HG03045 (cell line): ENCODE measurements around the gene KRTAP4-4.
"Not testable (repeated sequence)": the region's sequence is repeated elsewhere in the genome, so short reads cannot be mapped to it uniquely, and the experiment has no call there.

ENCODE experiments used
- ATAC-seq: cut with Tn5 transposase; IDR thresholded peaks from one replicate; pipeline ENCODE4 v1.9.1; 2021; ENCODE audit warnings: mild to moderate bottlenecking, moderate library complexity; ENCODE audit not compliant: unreplicated experiment

KRTAP4-4 gene

DNA sequence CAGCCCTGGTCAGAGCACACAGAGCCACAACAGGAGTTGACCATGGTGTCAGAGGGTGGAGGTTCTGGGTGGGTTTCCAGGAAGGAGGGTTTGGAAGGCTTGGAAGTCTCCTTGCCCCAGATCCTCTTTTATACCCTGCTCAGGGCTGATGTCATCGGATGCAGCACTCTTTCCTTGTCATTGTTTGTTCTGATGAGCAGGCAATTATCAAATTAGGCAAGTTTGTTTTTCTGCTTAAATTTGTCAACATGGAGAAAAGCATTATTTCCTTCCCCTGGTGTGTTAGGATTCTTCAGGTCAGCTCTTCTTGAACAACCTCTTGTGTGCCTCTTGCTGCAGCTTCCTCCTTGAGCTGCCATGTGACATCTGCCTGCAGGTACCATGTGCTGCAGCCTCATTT, at the start of gene KRTAP4-4:
KRTAP4-4 (minus strand) TSS at position 101 of the 400 bp plus-strand sequence; CDS start at position 44, 57 bp downstream.
- ATAC-seq = no peak

DNA sequence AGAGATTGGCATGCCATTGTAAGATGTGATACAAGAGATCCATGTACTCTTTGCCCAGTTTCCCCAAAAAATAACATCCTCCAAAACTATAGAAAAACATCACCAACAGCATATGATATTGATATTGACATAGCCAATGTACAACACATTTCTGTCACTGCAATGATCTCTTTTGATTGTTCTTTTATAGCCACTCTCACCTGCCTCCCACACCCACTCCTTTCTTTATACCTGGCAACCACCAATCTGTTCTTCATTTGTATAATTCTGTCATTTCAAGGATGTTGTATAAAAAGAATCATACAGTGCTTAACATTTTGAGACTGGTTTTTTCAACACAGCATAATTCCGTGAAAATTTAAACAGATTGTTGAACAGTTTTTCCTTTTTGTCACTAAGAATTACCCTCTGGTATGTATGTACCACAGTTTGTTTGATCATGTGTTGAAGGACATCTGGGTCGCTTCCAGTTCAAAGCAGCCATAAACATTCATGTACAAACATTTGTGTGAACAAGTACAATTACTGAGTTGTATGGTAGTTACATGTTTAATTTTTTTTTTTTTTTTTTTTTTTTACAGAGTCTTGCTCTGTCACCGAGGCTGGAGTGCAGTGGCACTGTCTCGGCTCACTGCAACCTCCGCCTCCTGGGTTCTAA, 39.0 kb upstream of the KRTAP4-4 start:
- no peak for ATAC-seq

DNA sequence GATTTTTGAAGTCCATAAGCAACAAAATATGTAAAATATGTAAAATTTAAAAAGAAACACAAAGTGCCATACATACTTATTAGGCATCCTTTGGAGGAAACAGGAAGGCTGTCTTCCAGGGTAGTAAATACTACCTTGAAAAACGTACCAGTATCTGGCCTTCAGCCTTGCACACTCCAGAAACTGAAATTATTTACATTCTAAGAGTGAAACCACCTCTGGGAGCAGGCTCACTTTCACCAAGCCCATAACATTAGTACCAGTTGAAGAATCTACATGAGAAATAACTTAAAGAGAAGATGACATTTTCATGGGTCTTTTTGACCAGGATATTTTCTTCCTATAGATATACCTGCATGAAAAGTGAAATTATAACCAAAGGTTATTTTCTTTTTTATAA, 35.5 kb upstream of the KRTAP4-4 start:
- ATAC-seq = no peak

DNA sequence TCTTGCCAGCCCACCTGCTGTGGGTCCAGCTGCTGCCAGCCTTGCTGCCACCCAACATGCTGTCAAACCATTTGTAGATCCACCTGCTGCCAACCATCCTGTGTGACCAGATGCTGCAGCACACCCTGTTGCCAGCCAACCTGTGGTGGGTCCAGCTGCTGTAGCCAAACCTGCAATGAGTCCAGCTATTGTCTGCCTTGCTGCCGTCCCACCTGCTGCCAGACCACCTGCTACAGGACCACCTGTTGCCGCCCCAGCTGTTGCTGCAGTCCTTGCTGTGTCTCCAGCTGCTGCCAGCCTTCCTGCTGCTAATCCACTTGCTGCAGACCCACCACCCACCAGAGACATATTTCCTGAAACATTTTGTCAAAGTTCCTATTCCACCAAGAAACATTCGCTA, 29.8 kb upstream of the KRTAP4-4 start:
- ATAC-seq = no peak

DNA sequence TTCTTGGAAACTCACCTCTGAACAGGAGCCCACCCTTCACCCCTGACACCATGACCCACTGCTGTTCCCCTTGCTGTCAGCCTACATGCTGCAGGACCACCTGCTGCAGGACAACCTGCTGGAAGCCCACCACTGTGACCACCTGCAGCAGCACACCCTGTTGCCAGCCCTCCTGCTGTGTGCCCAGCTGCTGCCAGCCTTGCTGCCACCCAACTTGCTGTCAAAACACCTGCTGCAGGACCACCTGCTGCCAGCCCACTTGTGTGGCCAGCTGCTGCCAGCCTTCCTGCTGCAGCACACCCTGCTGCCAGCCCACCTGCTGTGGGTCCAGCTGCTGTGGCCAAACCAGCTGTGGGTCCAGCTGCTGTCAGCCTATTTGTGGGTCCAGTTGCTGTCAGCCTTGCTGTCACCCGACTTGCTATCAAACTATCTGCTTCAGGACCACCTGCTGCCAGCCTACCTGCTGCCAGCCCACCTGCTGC, 29.3 kb upstream of the KRTAP4-4 start, which contains the start of gene KRTAP9-1:
KRTAP9-1 (plus strand) TSS at position 51 of the 482 bp plus-strand sequence; CDS start at position 51, 0 bp downstream.
- ATAC-seq = not testable (repeated sequence)

DNA sequence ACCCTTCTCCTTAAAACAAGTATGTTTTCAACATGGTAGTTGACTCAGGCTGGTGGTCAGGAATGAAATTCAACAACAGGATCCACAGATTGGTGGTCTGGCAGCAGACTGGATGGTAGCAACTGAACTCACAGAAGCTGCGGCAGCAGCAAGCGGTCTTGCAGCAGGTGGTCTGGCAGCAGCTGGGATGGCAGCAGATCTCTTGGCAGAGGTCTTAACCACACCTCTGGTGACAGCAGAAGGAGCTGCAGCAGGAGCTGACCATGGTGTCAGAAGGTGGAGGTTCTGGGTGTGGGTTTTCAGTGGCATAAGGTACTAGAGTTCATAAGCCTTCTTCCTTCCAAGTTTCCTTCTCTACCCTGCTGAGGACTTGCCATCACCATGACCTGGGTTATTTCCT, 26.3 kb upstream of the KRTAP4-4 start:
- no peak for ATAC-seq

DNA sequence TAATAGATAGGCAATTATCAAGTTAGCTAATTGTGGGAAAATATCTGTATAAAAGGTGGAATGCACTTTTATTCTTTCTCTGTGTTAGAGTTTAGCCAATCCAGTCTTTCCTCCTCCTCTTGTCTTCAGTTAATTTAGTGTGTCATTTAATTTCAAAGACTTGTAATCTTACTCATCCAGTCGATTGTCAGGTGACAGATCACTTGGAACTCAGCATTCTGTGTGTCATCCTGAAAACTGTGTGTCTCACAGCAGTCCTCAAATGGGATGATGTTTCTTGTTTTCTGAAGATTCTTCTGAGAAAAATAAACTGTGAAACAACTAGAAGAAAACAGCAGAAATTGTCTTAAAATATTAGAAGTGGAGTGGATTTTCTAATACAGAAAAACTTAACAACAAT, 24.5 kb upstream of the KRTAP4-4 start:
- no peak for ATAC-seq

DNA sequence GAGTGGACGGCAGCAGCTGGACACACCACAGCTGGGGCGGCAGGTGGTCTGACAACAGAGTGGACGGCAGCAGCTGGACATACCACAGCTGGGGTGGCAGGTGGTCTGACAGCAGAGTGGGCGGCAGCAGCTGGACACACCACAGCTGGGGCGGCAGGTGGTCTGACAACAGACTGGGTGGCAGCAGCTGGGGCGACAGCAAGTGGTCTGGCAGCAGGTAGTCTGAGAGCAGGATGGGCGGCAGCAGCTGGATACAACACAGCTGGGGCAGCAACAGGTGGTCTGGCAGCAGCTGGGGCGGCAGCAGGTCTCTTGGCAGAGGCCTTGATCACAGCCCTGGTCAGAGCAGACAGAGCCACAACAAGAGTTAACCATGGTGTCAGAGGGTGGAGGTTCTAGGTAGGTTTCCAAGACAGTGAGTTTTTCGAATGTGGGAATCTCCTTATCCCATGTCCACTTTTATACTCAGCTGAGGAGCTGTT, 24.0 kb upstream of the KRTAP4-4 start, which contains the start of gene KRTAP4-1:
KRTAP4-1 (minus strand) TSS at position 432 of the 482 bp plus-strand sequence; CDS start at position 375, 57 bp downstream.
- ATAC-seq = no peak

DNA sequence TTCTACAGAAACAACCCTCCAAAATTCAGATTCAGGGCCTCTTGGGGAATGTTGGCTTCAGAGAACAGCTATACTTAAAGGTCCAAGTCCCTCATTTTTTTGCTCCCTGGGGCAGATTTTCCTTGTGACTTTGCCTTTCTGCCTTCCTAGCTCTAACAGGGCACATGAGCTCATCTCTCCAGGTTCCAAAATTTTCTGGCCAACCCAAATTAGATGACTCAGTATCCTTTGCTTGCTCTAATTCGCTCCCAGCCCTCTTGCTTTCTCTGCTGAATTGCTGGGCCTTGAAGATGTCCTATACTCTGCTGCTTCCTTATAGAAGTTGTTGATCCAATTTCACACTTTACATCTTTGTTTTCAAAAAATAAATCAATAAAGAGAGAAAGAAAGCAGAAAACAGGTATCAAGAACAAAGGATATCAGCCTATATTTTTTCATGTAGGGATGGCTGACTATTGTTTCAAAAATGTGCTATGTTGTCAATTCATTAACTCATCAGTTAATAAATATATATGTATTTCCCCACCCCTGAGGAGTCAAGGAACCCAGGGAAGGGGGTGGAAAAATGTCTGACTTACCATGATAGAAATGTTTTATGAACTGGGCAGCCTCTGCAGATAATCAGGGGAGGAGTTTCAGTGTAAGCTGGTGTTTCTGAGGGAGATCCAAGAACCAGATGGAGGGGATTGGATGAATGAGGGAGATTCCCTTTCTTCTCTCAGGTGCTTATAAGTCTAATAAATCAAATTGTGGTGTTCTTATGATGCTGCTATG, 18.5 kb upstream of the KRTAP4-4 start:
- ATAC-seq = no peak

DNA sequence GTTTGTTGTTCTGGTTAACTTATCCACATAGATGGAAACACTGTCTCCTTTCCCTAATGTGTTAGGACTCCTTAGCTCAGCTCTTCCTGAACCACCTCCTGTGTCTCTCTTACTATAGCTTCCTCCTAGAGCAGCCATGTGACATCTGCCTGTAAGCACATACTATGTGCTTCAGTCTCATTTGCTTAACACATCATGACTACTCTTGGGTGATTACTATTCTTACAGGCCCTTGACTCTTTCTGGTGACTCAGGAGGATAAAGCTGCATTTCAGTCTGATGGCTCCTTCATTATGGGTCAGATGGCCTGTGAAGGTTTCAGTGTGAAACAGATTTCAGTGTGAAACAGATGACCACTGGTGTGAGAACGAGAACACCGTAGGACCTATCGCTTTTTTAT, 17.8 kb upstream of the KRTAP4-4 start:
- ATAC-seq = no peak

DNA sequence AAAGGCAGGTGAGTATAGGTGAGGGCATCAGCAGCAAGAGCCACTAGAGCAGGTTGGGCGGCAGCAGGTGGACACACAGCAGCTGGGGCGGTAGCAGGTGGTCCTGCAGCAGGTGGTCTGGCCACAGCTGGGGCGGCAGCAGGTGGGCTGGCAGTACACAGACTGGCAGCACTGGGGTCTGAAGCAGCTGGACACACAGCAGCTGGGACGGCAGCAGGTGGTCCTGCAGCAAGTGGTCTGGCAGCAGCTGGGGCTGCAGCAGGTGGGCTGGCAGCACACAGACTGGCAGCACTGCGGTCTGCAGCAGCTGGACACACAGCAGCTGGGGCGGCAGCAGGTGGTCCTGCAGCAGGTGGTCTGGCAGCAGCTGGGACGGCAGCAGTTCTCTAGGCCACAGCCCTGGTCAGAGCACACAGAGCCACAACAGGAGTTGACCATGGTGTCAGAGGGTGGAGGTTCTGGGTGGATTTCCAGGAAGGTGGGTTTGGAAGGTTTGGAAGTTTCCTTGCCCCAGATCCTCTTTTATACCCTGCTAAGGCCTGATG, 17.3 kb upstream of the KRTAP4-4 start, which contains the start of gene KRTAP4-2:
KRTAP4-2 (minus strand) TSS at position 495 of the 545 bp plus-strand sequence; CDS start at position 438, 57 bp downstream.
- ATAC-seq = no peak

DNA sequence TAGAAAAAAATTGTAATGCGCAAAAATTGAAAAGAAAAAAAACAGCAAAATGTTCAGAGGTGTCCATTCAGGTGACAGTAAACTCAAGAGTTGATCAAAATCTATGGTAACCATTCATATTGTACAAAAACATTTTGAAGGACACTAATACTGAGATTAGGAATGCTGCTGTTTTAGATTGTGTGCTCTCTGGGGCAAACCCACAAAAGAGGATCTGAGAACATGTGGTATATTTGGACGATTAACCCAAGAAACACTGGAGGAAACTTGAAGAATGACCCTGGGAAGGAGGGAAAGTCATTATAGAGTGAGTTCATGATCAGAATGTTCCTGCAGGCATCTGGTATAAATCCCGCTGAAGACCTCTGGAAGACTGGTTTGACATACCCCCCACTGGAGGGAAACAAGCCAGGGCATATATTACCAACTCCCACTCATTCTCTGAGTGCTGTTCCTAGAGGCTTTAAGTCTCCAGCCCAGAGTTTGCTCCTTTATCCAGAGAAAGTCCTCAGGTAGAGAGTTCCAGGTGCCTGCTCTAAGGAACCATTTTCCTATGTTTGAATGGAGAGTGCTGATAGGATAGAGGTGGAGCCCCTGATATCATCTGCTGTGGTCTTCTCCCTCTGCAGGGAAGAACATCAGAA, 16.3 kb upstream of the KRTAP4-4 start:
- no peak for ATAC-seq

DNA sequence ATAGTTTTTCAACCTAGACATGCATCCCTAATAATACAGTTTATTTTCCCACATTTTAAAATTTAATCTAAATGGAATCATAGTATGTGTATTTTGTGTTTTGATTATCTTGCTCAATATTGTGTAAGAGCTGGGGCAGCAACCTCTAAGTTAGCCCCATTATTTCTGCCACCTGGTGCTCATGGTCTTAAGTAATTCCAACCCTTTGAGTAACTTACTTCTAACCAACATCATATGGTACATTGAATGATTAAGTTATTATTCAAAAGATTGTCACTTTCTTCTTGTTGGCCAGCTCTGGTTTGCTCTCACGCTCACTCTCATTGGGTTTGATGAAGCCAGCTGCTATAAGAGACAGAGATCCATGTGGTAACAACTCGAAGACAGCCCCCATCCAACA, 11.3 kb upstream of the KRTAP4-4 start:
- ATAC-seq = no peak

DNA sequence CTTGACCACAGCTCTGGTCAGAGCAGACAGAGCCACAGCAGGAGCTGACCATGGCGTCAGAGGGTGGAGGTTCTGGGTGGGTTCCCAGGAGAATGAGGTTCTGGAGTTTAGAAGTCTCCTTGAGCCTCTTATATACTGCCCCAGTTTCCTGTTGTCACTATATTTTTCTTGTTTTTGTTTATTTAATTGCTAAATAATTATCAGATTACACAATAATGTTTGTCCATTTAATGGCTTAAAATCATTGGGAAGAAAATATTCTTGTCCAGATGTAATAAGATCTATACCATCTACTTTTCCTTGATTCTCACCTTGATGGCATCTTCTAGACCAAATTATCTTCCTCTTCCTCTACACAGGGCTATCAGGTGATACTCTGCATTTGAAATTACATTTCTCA, 7.6 kb upstream of the KRTAP4-4 start, which contains the start of gene KRTAP4-3:
KRTAP4-3 (minus strand) TSS at position 101 of the 400 bp plus-strand sequence; CDS start at position 52, 49 bp downstream.
- ATAC-seq = no peak

DNA sequence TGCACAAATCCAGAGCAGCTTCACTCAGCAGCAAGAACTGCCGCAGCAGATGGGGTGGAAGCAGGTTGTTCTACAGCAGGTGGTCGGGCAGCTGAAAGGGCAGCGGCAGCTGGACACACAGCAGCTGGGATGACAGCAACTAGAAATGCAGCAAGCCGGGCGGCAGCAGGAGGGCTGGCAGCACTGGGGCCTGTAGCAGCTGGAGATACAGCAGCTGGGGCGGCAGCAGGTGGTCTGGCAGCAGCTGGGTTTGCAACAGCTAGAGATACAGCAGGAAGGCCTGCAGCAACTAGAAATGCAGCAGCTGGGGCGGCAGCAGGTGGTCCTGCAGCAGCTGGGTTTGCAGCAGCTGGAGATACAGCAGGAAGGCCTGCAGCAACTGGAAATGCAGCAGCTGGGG, 7.0 kb upstream of the KRTAP4-4 start:
- no peak for ATAC-seq

DNA sequence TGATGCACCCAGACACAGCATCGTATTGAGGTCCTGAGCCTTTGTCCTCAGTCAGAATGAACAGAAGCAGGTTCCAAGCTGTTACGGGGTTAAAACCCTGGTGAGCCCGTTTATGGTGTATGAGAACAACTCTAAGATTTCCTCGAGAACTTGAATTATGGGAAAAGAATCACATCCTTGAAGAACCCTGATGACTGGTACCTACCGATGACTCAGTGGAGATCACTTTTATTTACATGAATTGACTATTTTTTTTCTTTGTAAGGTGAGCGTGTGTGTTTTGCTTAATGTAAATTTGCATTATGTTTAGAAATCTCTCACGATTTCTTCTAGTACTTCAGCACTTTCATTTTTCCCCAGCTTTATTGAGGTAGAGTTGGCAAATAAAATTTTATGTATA, 3.3 kb upstream of the KRTAP4-4 start:
- no peak for ATAC-seq

DNA sequence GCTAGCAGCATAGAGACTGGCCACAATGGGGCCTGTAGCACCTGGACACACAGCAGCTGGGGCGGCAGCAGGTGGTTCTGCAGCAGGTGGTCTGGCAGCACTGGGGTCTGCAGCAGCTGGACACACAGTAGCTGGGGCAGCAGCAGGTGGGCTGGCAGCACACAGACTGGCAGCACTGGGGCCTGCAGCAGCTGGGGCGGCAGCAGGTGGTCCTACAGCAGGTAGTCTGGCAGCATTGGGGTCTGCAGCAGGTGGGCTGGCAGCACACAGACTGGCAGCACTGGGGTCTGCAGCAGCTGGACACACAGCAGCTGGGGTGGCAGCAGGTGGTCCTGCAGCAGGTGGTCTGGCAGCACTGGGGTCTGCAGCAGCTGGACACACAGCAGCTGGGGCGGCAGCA, 358 bp downstream of the KRTAP4-4 start:
- not testable (repeated sequence) for ATAC-seq

DNA sequence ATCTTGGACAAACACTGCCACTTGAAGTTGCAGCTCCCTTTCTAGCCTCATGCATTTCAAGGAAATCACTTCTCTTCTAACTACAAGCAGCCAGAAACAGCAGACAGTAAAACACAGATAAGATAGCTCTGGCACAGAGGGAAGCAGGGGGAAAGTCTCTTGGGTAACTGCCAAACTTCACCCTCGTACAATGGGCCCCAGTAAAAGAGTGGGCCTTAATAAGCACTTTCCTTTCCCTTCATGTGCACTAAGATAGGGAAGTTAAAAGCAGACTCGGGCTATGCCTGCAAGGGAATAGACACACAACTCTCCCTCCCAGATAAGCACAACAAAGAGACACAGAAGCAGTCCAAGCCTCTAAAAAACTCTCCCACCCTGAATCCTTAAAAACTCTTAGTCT, 6.7 kb downstream of the KRTAP4-4 start:
- no peak for ATAC-seq

DNA sequence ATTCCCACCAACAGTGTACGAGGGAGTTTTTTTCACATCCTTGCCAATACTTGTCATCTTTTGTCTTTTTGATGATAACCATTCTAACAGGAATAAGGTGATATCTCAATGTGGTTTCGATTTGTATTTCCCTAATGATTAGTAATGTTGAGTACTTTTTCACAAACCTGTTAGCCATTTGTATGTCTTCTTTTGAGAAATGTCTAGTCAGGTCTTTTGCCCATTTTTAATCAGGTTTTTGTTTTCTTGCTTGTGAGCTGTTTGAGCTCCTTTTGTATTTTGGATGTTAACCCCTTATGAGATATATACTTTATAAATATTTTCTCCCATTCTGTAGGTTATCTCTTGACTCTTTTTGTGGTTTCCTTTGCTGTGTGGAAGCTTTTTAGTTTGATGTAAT, 9.0 kb downstream of the KRTAP4-4 start:
- no peak for ATAC-seq

DNA sequence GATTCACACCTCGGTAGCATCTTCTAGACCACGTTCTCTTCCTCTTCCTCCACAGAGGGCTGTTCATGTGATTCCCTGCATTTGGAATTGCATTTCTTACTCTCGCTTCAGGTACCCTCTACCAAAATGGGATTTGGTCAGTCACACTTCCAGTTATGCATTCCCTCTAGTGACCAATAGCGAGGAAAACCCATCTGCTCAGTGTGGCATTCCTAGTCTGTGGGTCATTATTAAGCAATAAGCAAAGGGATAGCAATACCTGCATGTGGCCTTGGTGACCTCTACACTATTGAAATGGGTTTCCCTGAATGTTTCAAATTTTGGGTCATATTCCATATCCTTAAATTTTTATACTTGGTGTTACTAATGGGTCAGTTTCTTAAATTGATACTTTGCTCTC, 10.5 kb downstream of the KRTAP4-4 start:
- no peak for ATAC-seq

DNA sequence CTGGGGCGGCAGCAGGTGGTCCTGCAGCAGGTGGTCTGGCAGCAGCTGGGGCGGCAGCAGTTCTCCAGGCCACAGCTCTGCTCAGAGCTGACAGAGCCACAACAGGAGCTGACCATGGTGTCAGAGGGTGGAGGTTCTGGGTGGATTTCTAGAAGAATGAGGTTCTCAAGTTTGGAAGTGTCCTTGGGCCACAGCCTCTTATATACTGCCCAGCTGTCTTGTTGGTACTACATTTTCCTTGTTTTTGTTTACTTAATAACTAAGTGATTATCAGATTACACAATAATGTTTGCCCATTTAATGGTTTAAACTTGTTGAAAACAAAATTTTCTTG, 10.9 kb downstream of the KRTAP4-4 start, which contains the start of gene KRTAP4-5:
KRTAP4-5 (minus strand) TSS at position 174 of the 334 bp plus-strand sequence; CDS start at position 116, 58 bp downstream.
- no peak for ATAC-seq
